Stimulated activated CD8-positive, alpha-beta memory T cell treated with anti-CD3 and anti-CD28 coated beads, Interleukin-2, amount 100 ng/mL, for 48 hours (primary cell): ENCODE data around the gene SNX3.

Experiments
- DNase-seq, 2 donors: peaks; one replicate each; pipeline ENCODE4 v3.0.0-alpha.2; 2020; ENCODE audit warnings: low read depth in 2 of 2

SNX3 gene

DNA sequence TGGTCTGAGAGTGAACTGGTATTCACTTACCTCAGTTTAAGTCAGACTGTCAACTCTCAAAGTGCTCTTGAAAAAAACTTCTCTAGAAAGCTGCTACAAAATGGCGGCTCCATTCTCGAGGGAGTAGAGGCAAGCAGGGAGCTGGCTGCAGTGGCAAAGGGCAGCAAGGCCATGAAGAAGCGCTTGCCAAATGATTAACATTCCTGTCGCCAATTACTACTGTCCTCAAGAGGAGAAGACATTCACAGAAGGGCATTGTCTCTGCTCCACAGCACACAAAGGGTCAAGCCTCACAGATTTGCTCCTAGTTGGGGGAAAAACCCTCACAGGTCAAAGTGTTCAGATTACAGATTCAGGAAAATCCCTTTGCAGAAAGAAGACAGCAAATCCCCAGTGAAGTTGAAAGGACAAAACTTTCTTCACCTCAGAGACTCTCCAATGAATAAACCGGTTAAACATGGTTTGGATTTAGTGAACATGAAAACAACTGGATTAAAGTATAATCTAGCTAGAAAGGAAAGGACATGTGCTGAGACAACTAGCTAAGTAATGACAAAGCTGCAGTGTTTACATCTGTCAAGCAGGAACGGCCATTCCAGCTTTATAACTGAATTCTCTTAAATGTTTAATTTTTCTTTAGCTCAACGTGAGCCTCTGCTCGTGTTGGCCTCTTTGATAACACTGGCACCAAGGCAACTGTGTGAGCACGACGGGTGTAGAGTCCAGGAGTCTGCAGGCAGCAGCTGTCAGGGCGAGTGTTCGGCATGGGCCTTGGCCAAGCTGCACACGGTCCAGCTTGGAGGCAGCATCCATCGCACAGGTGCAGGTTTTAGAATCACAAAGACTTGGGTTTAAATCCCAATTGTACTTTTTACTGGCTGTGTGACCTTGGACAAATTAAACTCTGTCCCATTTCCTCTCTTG, 57.4 kb downstream of the SNX3 start:
- no peak for DNase-seq

- DNase-seq: no peak
Observed at GRCh38 chr6:108200631-108201030, 60.2 kb downstream of the SNX3 start.

- DNase-seq: no peak
Observed at GRCh38 chr6:108200186-108200585, 60.7 kb downstream of the SNX3 start.

DNA sequence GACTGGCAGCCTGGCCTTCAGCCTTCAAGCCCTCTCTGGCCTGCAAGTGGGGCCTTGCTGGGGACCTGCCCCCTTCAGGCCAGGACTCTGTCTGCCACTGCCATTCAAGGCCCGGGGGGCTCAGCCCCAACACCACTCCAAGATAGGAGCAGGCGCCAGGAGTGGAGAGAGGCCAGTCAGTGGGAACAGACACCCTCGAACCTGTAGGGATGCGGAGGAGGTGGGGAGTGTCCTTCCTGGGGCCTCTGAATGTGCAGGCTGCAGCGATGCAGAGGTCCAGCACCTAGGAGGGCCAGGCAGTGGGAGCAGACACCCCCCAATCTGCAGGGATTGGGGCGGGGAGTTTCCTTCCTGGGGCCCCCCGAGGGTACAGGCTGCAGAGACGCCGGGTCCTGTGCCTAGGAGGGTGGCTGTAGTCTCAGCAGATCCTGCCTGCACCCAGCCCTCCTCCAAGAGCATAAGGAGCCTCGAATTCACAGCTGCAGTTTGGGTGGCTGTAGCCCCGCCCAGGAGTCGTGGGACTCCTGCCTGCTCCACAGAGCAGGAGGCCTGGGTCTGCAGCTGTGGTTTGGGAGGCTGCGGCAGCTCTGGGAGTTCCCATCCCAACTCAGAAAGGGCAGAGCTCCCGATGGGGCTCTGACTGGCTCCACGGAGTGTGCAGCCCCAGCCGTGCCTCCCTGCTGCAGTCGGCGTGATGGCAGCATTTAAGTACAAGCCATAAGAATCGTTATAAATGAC, 61.9 kb downstream of the SNX3 start:
- DNase-seq: no peak

GRCh38 chr6:108195209-108195608, 65.6 kb downstream of the SNX3 start:
- DNase-seq: no peak

GRCh38 chr6:108194503-108194902, 66.3 kb downstream of the SNX3 start:
- no peak for DNase-seq

DNA sequence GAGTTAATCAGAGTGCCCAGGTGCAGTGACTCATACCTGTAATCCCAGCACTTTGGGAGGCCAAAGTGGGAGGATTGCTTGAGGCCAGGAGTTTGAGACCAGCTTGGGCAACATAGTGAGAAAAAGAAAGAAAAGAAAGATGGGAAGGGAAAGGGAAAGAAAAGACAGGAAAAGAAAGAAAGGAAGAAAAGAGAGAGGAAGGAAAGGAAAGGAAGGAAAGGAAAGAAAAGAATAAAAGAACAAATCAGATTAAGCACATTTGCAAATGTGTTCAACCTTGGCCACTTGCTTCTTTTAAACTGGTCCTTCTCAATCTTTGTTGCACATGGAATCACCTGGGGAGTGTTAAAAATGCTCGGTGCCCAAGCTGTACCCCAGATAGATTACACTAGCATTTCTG, 67.0 kb downstream of the SNX3 start:
- no peak for DNase-seq

- DNase-seq: no peak
Observed at GRCh38 chr6:108193131-108193530, 67.7 kb downstream of the SNX3 start.

GRCh38 chr6:108187519-108187918, 73.3 kb downstream of the SNX3 start:
- no peak for DNase-seq

DNA sequence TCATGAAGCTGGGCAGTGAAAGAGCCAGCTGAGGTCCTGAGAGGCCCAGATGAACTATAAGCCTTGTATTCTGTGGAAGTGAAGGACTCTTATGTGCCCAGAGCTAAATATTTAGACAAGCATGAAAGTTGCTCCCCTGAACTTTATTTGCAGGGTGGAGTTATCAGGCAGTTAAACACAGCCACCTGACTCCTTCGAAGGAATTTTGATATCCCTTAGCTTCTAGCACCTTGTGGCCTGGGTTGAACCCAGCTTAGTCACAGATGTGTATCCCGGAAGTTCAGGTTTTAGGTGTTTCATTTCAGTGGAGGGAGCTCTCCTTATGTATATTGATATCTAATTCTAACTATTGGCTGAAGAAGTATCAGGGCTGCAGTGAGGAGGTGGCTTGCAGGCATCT, 74.6 kb downstream of the SNX3 start:
- no peak for DNase-seq

DNA sequence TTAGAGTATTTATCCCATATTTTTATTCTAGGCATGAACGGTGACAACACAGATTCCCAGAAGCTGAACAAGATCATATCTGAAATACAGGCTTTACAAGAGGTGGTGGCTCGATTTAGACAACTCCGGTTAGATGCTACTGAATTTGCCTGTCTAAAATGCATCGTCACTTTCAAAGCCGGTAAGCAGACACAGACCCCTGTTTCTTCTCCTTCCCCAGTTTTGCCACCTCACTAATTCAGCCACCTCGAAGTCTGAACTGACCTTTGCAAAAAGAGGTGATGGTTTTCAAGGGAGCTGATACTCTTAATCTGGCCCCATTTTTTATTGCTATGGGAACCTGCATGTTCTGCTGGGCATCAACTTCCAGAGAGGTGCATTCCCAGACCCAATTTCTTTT, 80.1 kb downstream of the SNX3 start:
- no peak for DNase-seq

DNA sequence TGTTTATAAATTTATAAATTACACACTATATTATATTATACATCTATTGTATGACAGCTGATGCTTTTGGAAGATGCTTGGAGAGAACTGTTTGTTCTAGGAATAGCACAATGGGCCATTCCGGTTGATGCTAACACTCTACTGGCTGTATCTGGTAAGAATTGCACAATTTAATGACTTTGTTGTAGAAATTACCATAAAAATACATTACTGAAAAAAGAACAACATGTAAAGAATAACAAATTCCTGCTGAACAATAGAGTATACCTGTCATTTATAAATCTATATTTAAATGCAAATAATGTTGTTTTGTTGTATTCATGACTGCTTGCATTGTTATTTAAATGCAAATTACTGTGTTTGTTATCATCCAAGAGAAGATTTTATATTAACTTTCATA, 80.6 kb downstream of the SNX3 start:
- no peak for DNase-seq

GRCh38 chr6:108179741-108180140, 81.1 kb downstream of the SNX3 start:
- no peak for DNase-seq

DNA sequence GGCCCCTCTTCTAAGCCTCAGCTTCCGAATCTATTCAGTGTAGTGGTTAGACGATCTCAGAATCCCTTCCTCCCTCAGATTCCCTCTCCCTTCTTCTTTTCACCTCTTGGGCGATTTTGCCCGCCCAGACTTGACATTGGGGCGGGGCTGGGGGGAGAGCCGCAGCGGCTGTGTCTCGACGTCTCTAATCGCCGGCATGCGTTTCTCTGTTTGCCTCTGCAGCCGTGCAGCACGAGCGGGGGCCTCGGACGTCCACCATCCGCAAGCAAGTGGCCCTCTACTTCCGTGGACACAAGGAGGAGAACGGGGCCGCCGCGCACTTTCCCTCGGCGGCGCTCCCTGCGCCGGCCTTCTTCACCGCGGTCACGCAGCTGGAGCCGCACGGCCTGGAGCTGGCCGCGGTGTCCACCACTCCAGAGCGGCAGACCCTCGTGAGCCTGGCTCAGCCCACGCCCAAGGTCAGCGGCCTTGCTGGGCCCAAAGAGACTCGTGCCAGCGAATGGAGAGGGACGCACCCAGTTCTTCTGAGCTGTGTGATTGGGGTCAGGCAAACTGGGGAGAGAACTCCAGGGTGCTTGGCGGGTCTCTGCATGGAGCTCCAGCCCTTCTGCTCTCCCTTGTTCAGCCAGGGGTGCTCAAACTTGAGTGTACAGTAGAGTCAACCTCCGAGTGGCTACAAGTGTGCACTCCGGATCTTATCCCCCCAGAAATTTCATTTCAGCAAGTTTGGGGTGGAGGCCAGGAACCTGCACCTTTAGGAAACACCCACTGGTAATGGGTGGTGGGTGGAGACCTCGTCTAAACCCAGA, 84.4 kb downstream of the SNX3 start:
- DNase-seq: no peak

- no peak for DNase-seq
Observed at GRCh38 chr6:108175592-108176279, 85.1 kb downstream of the SNX3 start.

DNA sequence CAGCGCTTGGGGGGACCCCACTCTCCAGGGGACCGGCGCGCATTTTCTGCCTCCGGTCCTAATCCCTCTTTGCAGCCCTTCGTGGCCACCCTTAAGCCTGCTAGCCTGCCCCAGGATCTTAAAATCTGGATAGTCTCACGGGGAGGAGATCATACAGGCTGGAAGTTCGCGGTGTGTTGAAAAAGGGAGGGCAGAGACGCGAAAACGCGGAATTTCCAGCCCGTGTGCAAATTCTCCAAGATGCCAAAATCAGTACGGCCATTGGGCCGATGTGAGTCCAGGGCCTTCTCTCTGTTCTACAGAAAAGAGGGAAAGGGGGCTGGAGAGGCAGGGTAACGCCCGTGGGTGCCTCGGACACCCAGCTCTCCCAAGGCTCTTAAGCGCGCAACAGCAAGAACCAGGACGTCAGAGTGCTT, 85.7 kb downstream of the SNX3 start:
- no peak for DNase-seq

- DNase-seq: no peak
Observed at GRCh38 chr6:108174371-108175175, 86.3 kb downstream of the SNX3 start.

DNA sequence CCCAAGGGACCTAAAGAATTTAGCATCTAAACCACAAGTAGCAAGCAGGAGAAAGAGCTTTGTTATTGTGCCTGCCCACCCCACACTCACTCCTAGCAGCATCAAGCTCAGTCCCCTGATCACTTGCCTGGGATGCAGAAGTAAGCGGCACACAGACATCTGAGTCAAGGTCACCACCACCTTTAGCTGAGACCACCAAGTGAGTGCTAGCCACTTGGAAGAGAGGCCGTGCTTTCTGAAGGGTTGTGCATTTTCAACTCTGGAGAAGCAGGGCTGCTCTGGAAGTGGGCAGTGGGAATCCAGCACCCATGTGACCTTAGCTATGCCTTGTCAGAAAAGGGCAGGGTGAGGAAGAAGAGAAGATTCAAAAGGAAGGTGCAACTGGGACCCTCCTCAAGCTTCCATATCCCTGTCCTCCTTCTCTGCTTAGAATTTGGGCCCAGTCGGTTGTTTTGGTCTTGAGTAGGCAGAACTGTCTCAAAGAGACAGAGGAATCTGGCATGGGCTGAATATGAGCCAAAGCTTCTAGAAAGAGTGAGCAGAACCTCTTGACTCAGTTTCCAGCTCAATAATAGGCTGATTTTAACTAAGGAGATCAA, 88.8 kb downstream of the SNX3 start:
- no peak for DNase-seq

DNA sequence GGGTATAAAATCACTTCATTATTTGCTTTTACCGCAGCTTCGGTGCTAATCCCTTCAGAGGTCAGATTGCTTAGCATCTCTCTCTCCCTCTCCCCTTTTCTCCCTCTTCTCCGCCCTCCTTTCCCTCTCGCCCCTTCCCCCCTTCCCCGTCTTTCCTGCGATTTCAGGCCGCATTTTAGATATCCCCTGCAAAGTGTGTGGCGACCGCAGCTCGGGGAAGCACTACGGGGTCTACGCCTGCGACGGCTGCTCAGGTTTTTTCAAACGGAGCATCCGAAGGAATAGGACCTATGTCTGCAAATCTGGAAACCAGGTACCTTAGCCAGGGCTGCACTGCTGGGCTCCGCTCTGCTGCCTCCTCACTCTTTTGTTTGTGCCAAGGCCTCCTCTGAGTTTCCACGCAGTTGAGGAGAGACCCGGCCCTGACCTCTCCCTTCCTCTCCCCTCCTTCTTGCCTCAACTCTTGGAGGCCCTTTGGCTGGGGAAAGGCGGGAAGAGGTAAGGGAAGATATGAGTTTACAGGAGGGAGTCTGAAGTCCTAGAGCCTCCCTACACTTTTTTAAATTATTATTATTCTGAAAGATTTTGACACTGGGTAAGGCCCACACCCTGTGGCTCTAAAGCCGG, 89.4 kb downstream of the SNX3 start:
- DNase-seq: no peak
